RCC 7860 (cell line): ENCODE data around the gene PFDN6.
"Not testable (repeated sequence)": the region's sequence is repeated elsewhere in the genome, so short reads cannot be mapped to it uniquely, and the experiment has no call there.

Experiments
- DNase-seq: peaks from one replicate; pipeline ENCODE4 v3.0.0-alpha.2; 2015; ENCODE audit warnings: low spot score
- FAIRE-seq: peaks from 2 replicates; lab custom pipeline; 2012; peaks lifted over from hg19 to GRCh38; lab: Jason Lieb, UNC

Gene PFDN6

GRCh38 chr6:33288921-33289783 is at the start of gene PFDN6, which contains the start of gene WDR46:
TSS of gene PFDN6 (plus strand) at chr6:33289601. CDS start at chr6:33289857, 256 bp downstream.
TSS of gene WDR46 (minus strand) at chr6:33289239. CDS start at chr6:33289170, 69 bp downstream.
- FAIRE-seq (no peak), DNase-seq (peak; percentile 74)

GRCh38 chr6:33241968-33242367 is 47.4 kb upstream of the PFDN6 start:
- DNase-seq (no peak), FAIRE-seq (no peak)

GRCh38 chr6:33243476-33243875 is 45.9 kb upstream of the PFDN6 start:
- DNase-seq: no peak
- no peak for FAIRE-seq

- FAIRE-seq (no peak), DNase-seq (peak; percentile 66)
Measured at GRCh38 chr6:33247977-33248642, 41.3 kb upstream of the PFDN6 start.

- DNase-seq (no peak), FAIRE-seq (no peak)
Measured at GRCh38 chr6:33248643-33248931, 40.8 kb upstream of the PFDN6 start.

- FAIRE-seq (peak; percentile 86), DNase-seq (peak; percentile 96)
Measured at GRCh38 chr6:33248932-33249731, 40.3 kb upstream of the PFDN6 start.

- FAIRE-seq: no peak
- peak; percentile 57 for DNase-seq
Measured at GRCh38 chr6:33249732-33250630, 39.4 kb upstream of the PFDN6 start.

- FAIRE-seq: no peak
Measured at GRCh38 chr6:33250731-33251130, 38.7 kb upstream of the PFDN6 start.

GRCh38 chr6:33251395-33252012 is 37.9 kb upstream of the PFDN6 start:
- DNase-seq: no peak
- no peak for FAIRE-seq

More at GRCh38 chr6:33250731-33251130, 38.7 kb upstream of the PFDN6 start:
- no peak for DNase-seq

GRCh38 chr6:33252759-33253158 is 36.6 kb upstream of the PFDN6 start:
- FAIRE-seq (no peak), DNase-seq (no peak)

GRCh38 chr6:33254591-33254990 is 34.8 kb upstream of the PFDN6 start:
- DNase-seq (no peak), FAIRE-seq (no peak)

- no peak for DNase-seq
- no peak for FAIRE-seq
Measured at GRCh38 chr6:33259032-33259431, 30.4 kb upstream of the PFDN6 start.

GRCh38 chr6:33262490-33262889 is 26.9 kb upstream of the PFDN6 start:
- FAIRE-seq, DNase-seq: not testable (repeated sequence)

GRCh38 chr6:33264015-33264414 is 25.4 kb upstream of the PFDN6 start:
- FAIRE-seq: no peak
- no peak for DNase-seq

- no peak for FAIRE-seq
- no peak for DNase-seq
Measured at GRCh38 chr6:33271117-33271467, 18.3 kb upstream of the PFDN6 start.

GRCh38 chr6:33271468-33272274 is 17.7 kb upstream of the PFDN6 start, which contains the start of the genes RPS18 and VPS52:
TSS of gene RPS18 (plus strand) at chr6:33272075. CDS start at chr6:33272120, 45 bp downstream.
TSS of gene VPS52 (minus strand) at chr6:33271876. CDS start at chr6:33271675, 201 bp downstream.
- DNase-seq (peak; percentile 95), FAIRE-seq (peak; percentile 80)

GRCh38 chr6:33272275-33273128 is 16.9 kb upstream of the PFDN6 start:
- FAIRE-seq (no peak), DNase-seq (no peak)
